ENCODE measurements around the gene KMT2C.
"Not testable (repeated sequence)": the region's sequence is repeated elsewhere in the genome, so short reads cannot be mapped to it uniquely, and the experiment has no call there.

The KMT2C gene

GRCh38 chr7:152362128-152362926, 73.5 kb downstream of the KMT2C start:
- DNase-seq (ENCODE audit: low read depth in 2 of 2): no peak

GRCh38 chr7:152355474-152356057, 80.2 kb downstream of the KMT2C start:
- DNase-seq (ENCODE audit: low read depth in 2 of 2): no peak

- no peak for DNase-seq (ENCODE audit: low read depth in 2 of 2)
Measured at GRCh38 chr7:152354061-152354460, 81.7 kb downstream of the KMT2C start.

GRCh38 chr7:152353281-152353680, 82.5 kb downstream of the KMT2C start:
- not testable (repeated sequence) for DNase-seq (ENCODE audit: low read depth in 2 of 2)

- not testable (repeated sequence) for DNase-seq (ENCODE audit: low read depth in 2 of 2)
Measured at GRCh38 chr7:152351747-152352146, 84.1 kb downstream of the KMT2C start.

GRCh38 chr7:152351168-152351567, 84.6 kb downstream of the KMT2C start:
- no peak for DNase-seq (ENCODE audit: low read depth in 2 of 2)

- DNase-seq (ENCODE audit: low read depth in 2 of 2): no peak
Measured at GRCh38 chr7:152347888-152348287, 87.9 kb downstream of the KMT2C start.

GRCh38 chr7:152344253-152344652, 91.5 kb downstream of the KMT2C start:
- DNase-seq (ENCODE audit: low read depth in 2 of 2): no peak

GRCh38 chr7:152342796-152343195, 93.0 kb downstream of the KMT2C start:
- no peak for DNase-seq (ENCODE audit: low read depth in 2 of 2)

- no peak for DNase-seq (ENCODE audit: low read depth in 2 of 2)
Measured at GRCh38 chr7:152341914-152342236, 93.9 kb downstream of the KMT2C start.

- DNase-seq (ENCODE audit: low read depth in 2 of 2): no peak
Measured at GRCh38 chr7:152341039-152341913, 94.5 kb downstream of the KMT2C start.

- no peak for DNase-seq (ENCODE audit: low read depth in 2 of 2)
Measured at GRCh38 chr7:152340161-152340560, 95.6 kb downstream of the KMT2C start.

- no peak for DNase-seq (ENCODE audit: low read depth in 2 of 2)
Measured at GRCh38 chr7:152338561-152338960, 97.2 kb downstream of the KMT2C start.

GRCh38 chr7:152336754-152337368, 98.9 kb downstream of the KMT2C start:
- DNase-seq (ENCODE audit: low read depth in 2 of 2): no peak

- DNase-seq (ENCODE audit: low read depth in 2 of 2): no peak
Measured at GRCh38 chr7:152335900-152336571, 99.8 kb downstream of the KMT2C start.

- DNase-seq (ENCODE audit: low read depth in 2 of 2): no peak
Measured at GRCh38 chr7:152333134-152333533, 102.7 kb downstream of the KMT2C start.

- DNase-seq (ENCODE audit: low read depth in 2 of 2): no peak
Measured at GRCh38 chr7:152330827-152331226, 105.0 kb downstream of the KMT2C start.

GRCh38 chr7:152329469-152329868, 106.3 kb downstream of the KMT2C start:
- DNase-seq (ENCODE audit: low read depth in 2 of 2): no peak

GRCh38 chr7:152328234-152328633, 107.6 kb downstream of the KMT2C start:
- no peak for DNase-seq (ENCODE audit: low read depth in 2 of 2)

GRCh38 chr7:152315845-152316244, 120.0 kb downstream of the KMT2C start:
- no peak for DNase-seq (ENCODE audit: low read depth in 2 of 2)

- DNase-seq (ENCODE audit: low read depth in 2 of 2): no peak
Measured at GRCh38 chr7:152313831-152314604, 121.8 kb downstream of the KMT2C start.
